Left ventricle myocardium inferior (tissue), 1 donor: Measurements from ENCODE around the gene LMF1. TPM values are rescaled to one million over a fixed set of nuclear protein-coding genes. Genes with fewer than 3 reads are reported as not detected.

ENCODE experiments used
- DNase-seq: peaks from one replicate; pipeline ENCODE4 v3.0.0-alpha.2; 2020
- H3K27ac ChIP-seq: fragments of 200-600 bp; replicated peaks from 2 replicates; pipeline ENCODE4 v1.8.0; 2021
- H3K27me3 ChIP-seq: fragments of 200-600 bp; 2 replicates; pipeline ENCODE4 v1.8.0; 2021; ENCODE audit warnings: low read depth
- H3K36me3 ChIP-seq: fragments of 200-600 bp; 2 replicates; pipeline ENCODE4 v1.8.0; 2021
- H3K4me1 ChIP-seq: fragments of 200-600 bp; 2 replicates; pipeline ENCODE4 v1.8.0; 2021
- H3K4me3 ChIP-seq: fragments of 200-600 bp; 2 replicates; pipeline ENCODE4 v1.8.0; 2021; ENCODE audit warnings: mild to moderate bottlenecking, moderate library complexity
- H3K9me3 ChIP-seq: fragments of 200-600 bp; replicated peaks from 2 replicates; pipeline ENCODE4 v1.8.0; 2021
- CTCF ChIP-seq: fragments of 200-600 bp; IDR thresholded peaks from 2 replicates; pipeline ENCODE4 v1.8.0; 2021; ENCODE audit warnings: antibody characterized with exemption, mild to moderate bottlenecking, borderline replicate concordance
- intact Hi-C: fragments of 100-400 bp; cut with micrococcal nuclease; formaldehyde crosslinking; loops from one replicate; pipeline ENCODE4 v1.11.0; 2022
- total RNA-seq: library from RNA; stranded (reverse); fragmentation: NEBNext Ultra II Directional; extraction: Animal tissue kit (Norgen Biotek cat#: 25700); gene quantifications from one replicate; pipeline ENCODE4 v1.2.1, GENCODE V29; 2021
- donor health status: DM: no; HTN: yes; CAD: no; lungs with severe emphysema.

The LMF1 gene
- total RNA-seq, 1 donor from 2014 or later, result 6.6 TPM

- H3K36me3 ChIP-seq, result peaks cover 41% of the 10 kb centered on the region
Measured at GRCh38 chr16:947255-947921, 23.4 kb downstream of the LMF1 start.

GRCh38 chr16:946048-946395, 24.8 kb downstream of the LMF1 start:
- Histone ChIP-seq H3K9me3 (peaks cover 19% of the 10 kb centered on the region), H3K4me3 (no peak overlapping the region), H3K27ac (no peak overlapping the region), H3K4me1 (no peaks in the 10 kb centered on the region), H3K27me3 (no peaks in the 10 kb centered on the region), H3K36me3 (peaks cover 42% of the 10 kb centered on the region)
- intact Hi-C loops, result no loop called here
- no peak for DNase-seq
- TF ChIP-seq CTCF, result no peak

More at GRCh38 chr16:947255-947921, 23.4 kb downstream of the LMF1 start:
- no peak for DNase-seq
- Histone ChIP-seq H3K9me3 (peaks cover 5% of the 10 kb centered on the region), H3K27ac (no peak overlapping the region), H3K4me1 (no peaks in the 10 kb centered on the region), H3K4me3 (no peak overlapping the region), H3K27me3 (no peaks in the 10 kb centered on the region)
- no peak for TF ChIP-seq CTCF
- intact Hi-C loops, result no loop called here

GRCh38 chr16:945271-946047, 25.3 kb downstream of the LMF1 start:
- peaks cover 22% of the 10 kb centered on the region for H3K9me3 ChIP-seq
- H3K27ac ChIP-seq, result no peak overlapping the region
- no peak overlapping the region for H3K4me3 ChIP-seq
- no peak for DNase-seq
- intact Hi-C loops, result no loop called here
- no peaks in the 10 kb centered on the region for H3K27me3 ChIP-seq
- TF ChIP-seq CTCF, result no peak
- no peaks in the 10 kb centered on the region for H3K4me1 ChIP-seq
- peaks cover 48% of the 10 kb centered on the region for H3K36me3 ChIP-seq

GRCh38 chr16:943971-944370, 26.8 kb downstream of the LMF1 start:
- intact Hi-C loops, result no loop called here
- DNase-seq, result no peak
- Histone ChIP-seq H3K4me3 (no peak overlapping the region), H3K27me3 (no peaks in the 10 kb centered on the region), H3K36me3 (peaks cover 59% of the 10 kb centered on the region), H3K9me3 (peaks cover 22% of the 10 kb centered on the region), H3K27ac (no peak overlapping the region), H3K4me1 (no peaks in the 10 kb centered on the region)
- no peak for TF ChIP-seq CTCF

- Histone ChIP-seq H3K36me3 (peaks cover 58% of the 10 kb centered on the region), H3K9me3 (peaks cover 22% of the 10 kb centered on the region), H3K4me1 (no peaks in the 10 kb centered on the region), H3K4me3 (no peak overlapping the region), H3K27ac (no peak overlapping the region), H3K27me3 (no peaks in the 10 kb centered on the region)
- TF ChIP-seq CTCF, result no peak
- DNase-seq, result no peak
- intact Hi-C loops, result no loop called here
Measured at GRCh38 chr16:942436-943060, 28.2 kb downstream of the LMF1 start.
